ENCODE data around the gene WDR41. TPM values are rescaled to one million over a fixed set of nuclear protein-coding genes. Genes with fewer than 3 reads are reported as not detected.

The WDR41 gene
- total and polyA plus RNA-seq, 2 of the 4 experiments (the other 2 are of a cell fraction) = 38.1 to 72.1 TPM

DNA sequence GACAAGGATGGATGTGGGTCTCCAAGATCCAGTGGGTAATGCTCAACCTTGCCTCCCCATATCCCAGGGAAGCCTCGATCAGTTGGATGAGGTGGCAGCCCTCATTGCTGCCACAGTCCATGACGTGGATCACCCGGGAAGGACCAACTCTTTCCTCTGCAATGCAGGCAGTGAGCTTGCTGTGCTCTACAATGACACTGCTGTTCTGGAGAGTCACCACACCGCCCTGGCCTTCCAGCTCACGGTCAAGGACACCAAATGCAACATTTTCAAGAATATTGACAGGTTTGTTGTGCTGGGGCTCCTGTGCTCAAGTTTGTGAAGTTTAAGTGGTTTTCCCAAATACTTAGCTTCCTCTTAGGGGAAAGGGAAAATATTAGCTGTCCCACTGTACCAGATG lies 74.0 kb downstream of the WDR41 start:
- Histone ChIP-seq H2BK15ac (ENCODE audit: low read depth, low read length) (no peak overlapping the region), H2BK5ac (ENCODE audit: low read depth, low read length, poor library complexity, severe bottlenecking) (no peak overlapping the region), H3K14ac (replicated peaks; ENCODE audit: low read depth, low read length) (no peak overlapping the region), H2BK20ac (ENCODE audit: low read depth, low read length) (no peak overlapping the region), H2AFZ (replicated peaks; ENCODE audit: low read length, poor library complexity) (no peak overlapping the region), H3K4me3 (ENCODE audit: insufficient read depth, low read depth, low read length) (no peak overlapping the region), H4K5ac (ENCODE audit: low read depth, low read length) (no peak overlapping the region), H4K8ac (ENCODE audit: low read depth in 2 of 2, low read length in 2 of 2) (no peak overlapping the region), H2AK5ac (ENCODE audit: low read depth, low read length) (no peak overlapping the region), H3K4ac (ENCODE audit: low read depth, low read length) (no peak overlapping the region), H3K9me3 (ENCODE audit: control insufficient read depth, insufficient read depth, low read length) (no peaks in the 10 kb centered on the region), H2BK120ac (ENCODE audit: low read depth, low read length) (no peak overlapping the region), H4K20me1 (ENCODE audit: insufficient read depth, low read length) (no peaks in the 10 kb centered on the region), H3K27me3 (ENCODE audit: control insufficient read depth, insufficient read depth, low read length) (0 out of 2 replicates have a peak, but pooled peaks cover 2% of the 10 kb centered on the region), H3K27ac (ENCODE audit: insufficient read depth, low read length) (no peak overlapping the region), H3K9ac (ENCODE audit: low read depth, low read length) (no peak overlapping the region), H3K23ac (ENCODE audit: low read depth, low read length) (no peak overlapping the region), H3K4me2 (ENCODE audit: low read depth, low read length) (no peak overlapping the region), H3K18ac (ENCODE audit: low read depth, low read length) (no peak overlapping the region), H4K91ac (ENCODE audit: insufficient read depth, low read depth, low read length) (no peak overlapping the region), H3K56ac (ENCODE audit: extremely low read depth, insufficient read depth, low read length) (no peak overlapping the region), H2AK9ac (replicated peaks; ENCODE audit: low read depth, low read length, poor library complexity) (no peak overlapping the region), H3K4me1 (ENCODE audit: control insufficient read depth, insufficient read depth, low read length) (no peaks in the 10 kb centered on the region), H3K36me3 (ENCODE audit: control insufficient read depth, insufficient read depth, low read length) (no peaks in the 10 kb centered on the region), H3K79me1 (ENCODE audit: low read depth in 1 of 2, low read length in 2 of 2) (no peaks in the 10 kb centered on the region), H3K9me1 (ENCODE audit: insufficient read depth, low read length) (0 out of 2 replicates have a peak, but pooled peaks cover 5% of the 10 kb centered on the region)
- intact Hi-C loops (cut with micrococcal nuclease) (no loop called here), in situ Hi-C loops (cut with MboI; ENCODE audit: low sequenced_read_pairs) (no loop called here), dilution Hi-C loops (cut with HindIII; ENCODE audit: low sequenced_read_pairs, unreplicated experiment) (no loop called here)
- DNase-seq = no peak
- BruUV-seq (replicated peaks) = no TSS peak
- POLR2A ChIA-PET (ENCODE audit: unreplicated experiment) = no interaction called here
- WGBS, 2 experiments (ENCODE audit: extremely low coverage in 2 of 2, insufficient read length in 1 of 2) = 79% methylated on average over 3 of the region's 5 CpGs; no CpG with 5 or more reads in 1 of the 2 experiments
- ATAC-seq (ENCODE audit: low read depth) = no peak
- CTCF ChIA-PET = no interaction called here
- no peak for TF ChIP-seq POLR2A (IDR thresholded peaks at IDR 0.05; ENCODE audit: low read depth, low read length)
- no peak for TF ChIP-seq SMC3 (IDR thresholded peaks at IDR 0.05; ENCODE audit: low read depth, low read length)
- TF ChIP-seq, protein P1, sequence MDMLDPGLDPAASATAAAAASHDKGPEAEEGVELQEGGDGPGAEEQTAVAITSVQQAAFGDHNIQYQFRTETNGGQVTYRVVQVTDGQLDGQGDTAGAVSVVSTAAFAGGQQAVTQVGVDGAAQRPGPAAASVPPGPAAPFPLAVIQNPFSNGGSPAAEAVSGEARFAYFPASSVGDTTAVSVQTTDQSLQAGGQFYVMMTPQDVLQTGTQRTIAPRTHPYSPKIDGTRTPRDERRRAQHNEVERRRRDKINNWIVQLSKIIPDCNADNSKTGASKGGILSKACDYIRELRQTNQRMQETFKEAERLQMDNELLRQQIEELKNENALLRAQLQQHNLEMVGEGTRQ (IDR thresholded peaks at IDR 0.05; ENCODE audit: low read depth, low read length) = no peak
- TF ChIP-seq MAZ (IDR thresholded peaks at IDR 0.05; ENCODE audit: borderline replicate concordance, low read depth, low read length) = no peak
- TF ChIP-seq CTCF (conservative IDR thresholded peaks at IDR 0.05; ENCODE audit: low read depth, low read length) = no peak
- TF ChIP-seq ELK1 (IDR thresholded peaks at IDR 0.05; ENCODE audit: borderline replicate concordance, low read depth, low read length) = no peak
- no peak for TF ChIP-seq FOS (IDR thresholded peaks at IDR 0.05; ENCODE audit: low read depth, low read length)
- no peak for TF ChIP-seq NFE2L2 (IDR thresholded peaks at IDR 0.05; ENCODE audit: low read depth, low read length)
- TF ChIP-seq RFX5 (IDR thresholded peaks at IDR 0.05; ENCODE audit: low read depth, low read length) = no peak
- no peak for TF ChIP-seq MXI1 (IDR thresholded peaks at IDR 0.05; ENCODE audit: borderline replicate concordance, low read depth, low read length)
- TF ChIP-seq RAD21 (IDR thresholded peaks at IDR 0.05; ENCODE audit: low read length) = no peak
- TF ChIP-seq MAFK (IDR thresholded peaks at IDR 0.05; ENCODE audit: low read depth, low read length) = no peak
- TF ChIP-seq RCOR1 (IDR thresholded peaks at IDR 0.05; ENCODE audit: insufficient replicate concordance, low read length) = no peak
- TF ChIP-seq BHLHE40 (IDR thresholded peaks at IDR 0.05; ENCODE audit: low read depth, low read length) = no peak
- no peak for TF ChIP-seq CHD1 (IDR thresholded peaks at IDR 0.05; ENCODE audit: low read depth, low read length)
- TF ChIP-seq CEBPB (IDR thresholded peaks at IDR 0.05; ENCODE audit: low read depth, low read length) = no peak

All from IMR-90 (cell line).